Omental fat pad (tissue), 4 donors: ENCODE results near the gene DTHD1. TPM values are rescaled to one million over a fixed set of nuclear protein-coding genes. Genes with fewer than 3 reads are reported as not detected.
A peak's percentile ranks its signal among the peaks of the same experiment; 100 is the strongest.

Experiments used
- ATAC-seq: fragments of 150-250 bp; one replicate; pipeline ENCODE4 v1.9.1; 2016; ENCODE audit warnings: mild to moderate bottlenecking, moderate library complexity; ENCODE audit not compliant: low FRiP score
- DNase-seq: peaks from one replicate; pipeline ENCODE4 v3.0.0-alpha.2; 2019; ENCODE audit warnings: low spot score
- CTCF ChIP-seq, 3 donors: fragments of 450-650 bp; IDR thresholded peaks; one replicate each; pipeline ENCODE4 v1.5.1; 2016 to 2017; ENCODE audit warnings: antibody characterized with exemption in 3 of 3, mild to moderate bottlenecking in 3 of 3, moderate library complexity in 2 of 3
- total RNA-seq, 4 donors: library from RNA; depleted of rRNA; stranded (reverse); fragments of >200 nt; gene quantifications; one replicate each; pipeline ENCODE4 v1.1.0, GENCODE V29; 2016

Gene DTHD1
- total RNA-seq, 4 donors from 2014 or later, result 0.84 to 3.0 (median 1.2) TPM

DNA sequence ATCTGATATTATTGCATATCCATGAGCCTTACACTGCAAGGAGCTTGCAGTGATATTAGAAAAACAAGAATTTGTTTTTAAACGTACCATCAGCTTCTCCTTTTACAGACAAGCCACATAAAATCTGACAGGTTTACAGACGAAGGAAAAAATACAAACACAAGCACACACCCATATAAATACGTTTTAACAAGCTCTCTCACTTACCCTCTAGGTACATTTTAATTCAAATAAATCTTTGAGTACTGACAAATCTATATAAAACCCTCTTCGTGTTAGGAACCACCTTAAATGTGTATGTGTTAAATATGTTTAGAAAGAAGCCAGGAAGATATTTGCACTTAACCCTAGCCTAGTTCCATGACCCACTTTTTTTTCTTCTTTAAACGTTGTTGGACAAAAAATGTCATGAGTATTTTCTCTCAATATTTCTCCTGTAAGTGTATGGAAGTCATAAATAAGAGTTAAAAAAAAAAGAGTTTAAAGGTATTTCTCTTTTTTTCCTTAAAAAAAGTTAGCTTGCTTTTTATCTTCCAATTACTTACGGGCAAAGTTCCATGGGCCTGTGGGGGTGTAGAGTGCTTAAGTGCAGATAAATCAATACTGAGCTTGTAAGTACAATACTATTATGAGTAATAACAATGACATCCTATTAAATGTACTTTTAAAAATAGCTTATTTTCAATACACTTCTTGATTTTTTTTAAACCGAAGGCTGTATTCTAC lies 38.6 kb upstream of the DTHD1 start:
- no peak for TF ChIP-seq CTCF (IDR thresholded peaks at IDR 0.05)
- DNase-seq, result peak; percentile 41
- no peak for ATAC-seq

DNA sequence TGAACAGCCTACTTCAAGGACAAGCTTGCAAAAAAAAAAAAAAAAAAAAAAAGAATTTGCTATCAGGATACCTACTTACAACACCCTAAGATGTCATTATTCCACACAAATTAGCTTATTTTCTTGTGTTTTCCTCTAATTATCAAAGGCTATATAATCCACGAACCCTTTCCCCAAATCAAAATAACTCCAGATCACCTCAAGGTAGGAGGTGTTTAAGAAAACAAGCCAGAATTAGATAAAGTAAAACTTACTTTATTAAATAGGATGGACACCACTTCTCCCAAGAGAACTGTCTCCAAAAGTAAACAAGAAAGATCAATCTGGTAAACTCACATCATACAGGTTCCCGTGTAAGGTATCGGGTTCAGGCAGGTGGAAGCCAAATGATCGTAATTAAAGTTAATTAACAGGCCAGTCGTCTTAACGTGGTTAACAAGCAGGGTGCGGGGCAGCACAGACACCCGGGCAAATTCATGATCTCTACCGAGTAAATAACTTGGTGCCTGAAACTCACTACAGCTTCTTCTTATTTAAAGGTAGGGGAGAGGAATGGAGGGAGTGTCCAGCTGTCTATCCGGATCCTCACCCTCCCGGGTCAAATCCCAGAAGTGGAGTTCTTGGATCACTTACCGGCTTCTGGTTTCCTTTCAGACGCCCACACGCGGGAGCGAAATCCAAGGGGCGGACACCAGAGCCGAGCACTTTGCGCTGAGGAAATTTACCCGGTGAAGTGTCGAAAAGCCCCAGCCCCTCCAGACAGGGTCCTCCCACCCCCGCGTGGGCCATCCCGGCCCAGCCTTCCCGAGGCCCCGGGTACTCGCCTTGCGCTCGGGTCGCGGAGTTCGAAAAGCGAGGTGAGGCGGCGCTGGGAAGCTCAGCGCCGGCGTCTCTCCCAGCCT lies 37.8 kb upstream of the DTHD1 start:
- no peak for TF ChIP-seq CTCF (IDR thresholded peaks at IDR 0.05)
- ATAC-seq (peak; percentile 85), DNase-seq (peak; percentile 60)

- ATAC-seq (peak; percentile 88), DNase-seq (peak; percentile 63)
- no peak for TF ChIP-seq CTCF (IDR thresholded peaks at IDR 0.05)
Observed at GRCh38 chr4:36244257-36245082, 36.9 kb upstream of the DTHD1 start, which contains the start of gene ARAP2. TSS of gene ARAP2 (minus strand) at chr4:36244514. CDS start at chr4:36229486, 15,028 bp downstream.

DNA sequence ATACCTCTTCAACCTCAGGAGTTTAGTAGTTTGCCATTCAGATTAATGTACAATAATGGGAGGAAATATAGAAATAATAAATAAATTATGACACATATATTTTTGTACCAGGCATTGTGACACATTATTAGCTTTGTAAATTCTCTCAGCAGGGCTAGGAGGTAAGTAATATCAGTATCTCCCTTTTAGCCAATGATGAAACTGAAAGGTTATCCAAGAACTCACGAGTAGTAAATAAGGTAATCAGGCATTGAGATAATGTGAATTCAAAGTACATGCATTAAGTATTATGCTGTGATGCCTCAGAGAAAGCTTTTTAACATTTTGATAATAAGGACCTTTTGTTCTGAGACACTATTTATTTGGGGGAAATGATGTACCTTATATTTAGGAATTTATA lies 31.8 kb upstream of the DTHD1 start:
- no peak for DNase-seq
- no peak for ATAC-seq
- TF ChIP-seq CTCF (IDR thresholded peaks at IDR 0.05), result no peak

- DNase-seq (no peak), ATAC-seq (no peak)
- no peak for TF ChIP-seq CTCF (IDR thresholded peaks at IDR 0.05)
Observed at GRCh38 chr4:36251983-36252382, 29.4 kb upstream of the DTHD1 start.

GRCh38 chr4:36254371-36254770 lies 27.0 kb upstream of the DTHD1 start:
- ATAC-seq, result no peak
- no peak for DNase-seq
- TF ChIP-seq CTCF (IDR thresholded peaks at IDR 0.05), result no peak
